NCI-H345 treated with DMSO at 0.1 percent for 48 hours (cell line): ENCODE measurements around the gene SRPK2.
"Not testable (repeated sequence)": the region's sequence is repeated elsewhere in the genome, so short reads cannot be mapped to it uniquely, and the experiment has no call there.

Source experiments
- DNase-seq: peaks from one replicate; lab custom pipeline; 2025; ENCODE audit not compliant: unreplicated experiment; lab: John Stamatoyannopoulos, UW

SRPK2 gene

GRCh38 chr7:105268056-105268455, 120.7 kb downstream of the SRPK2 start:
- DNase-seq, result no peak

GRCh38 chr7:105267244-105267643, 121.5 kb downstream of the SRPK2 start:
- DNase-seq, result no peak

- no peak for DNase-seq
Measured at GRCh38 chr7:105264707-105265106, 124.0 kb downstream of the SRPK2 start.

GRCh38 chr7:105261689-105262088, 127.0 kb downstream of the SRPK2 start:
- no peak for DNase-seq

- not testable (repeated sequence) for DNase-seq
Measured at GRCh38 chr7:105260201-105260871, 128.4 kb downstream of the SRPK2 start.

GRCh38 chr7:105258919-105259318, 129.8 kb downstream of the SRPK2 start:
- not testable (repeated sequence) for DNase-seq

- DNase-seq, result no peak
Measured at GRCh38 chr7:105257338-105257737, 131.4 kb downstream of the SRPK2 start.

GRCh38 chr7:105256761-105257231, 131.9 kb downstream of the SRPK2 start:
- no peak for DNase-seq

- no peak for DNase-seq
Measured at GRCh38 chr7:105250706-105251105, 138.0 kb downstream of the SRPK2 start.

- DNase-seq, result no peak
Measured at GRCh38 chr7:105250239-105250638, 138.5 kb downstream of the SRPK2 start.

- no peak for DNase-seq
Measured at GRCh38 chr7:105249216-105249615, 139.5 kb downstream of the SRPK2 start.

- DNase-seq, result no peak
Measured at GRCh38 chr7:105246679-105247078, 142.0 kb downstream of the SRPK2 start.

GRCh38 chr7:105246256-105246655, 142.5 kb downstream of the SRPK2 start:
- no peak for DNase-seq

- no peak for DNase-seq
Measured at GRCh38 chr7:105245398-105246114, 143.2 kb downstream of the SRPK2 start.

- DNase-seq, result no peak
Measured at GRCh38 chr7:105244594-105244993, 144.1 kb downstream of the SRPK2 start.

- no peak for DNase-seq
Measured at GRCh38 chr7:105241198-105241597, 147.5 kb downstream of the SRPK2 start.

- no peak for DNase-seq
Measured at GRCh38 chr7:105238198-105238765, 150.4 kb downstream of the SRPK2 start.

- DNase-seq, result no peak
Measured at GRCh38 chr7:105234886-105235285, 153.8 kb downstream of the SRPK2 start.

GRCh38 chr7:105232829-105233291, 155.9 kb downstream of the SRPK2 start:
- DNase-seq, result not testable (repeated sequence)

GRCh38 chr7:105230486-105230885, 158.2 kb downstream of the SRPK2 start:
- no peak for DNase-seq

- DNase-seq, result no peak
Measured at GRCh38 chr7:105229641-105230040, 159.1 kb downstream of the SRPK2 start.

GRCh38 chr7:105228555-105228954, 160.2 kb downstream of the SRPK2 start:
- DNase-seq, result no peak
